Amniotic epithelial cell (primary cell): ENCODE measurements around the gene RBFOX2.

Experiments
- DNase-seq: peaks from one replicate; pipeline ENCODE4 v3.0.0-alpha.2; 2010; ENCODE audit warnings: low read depth

RBFOX2 gene

DNA sequence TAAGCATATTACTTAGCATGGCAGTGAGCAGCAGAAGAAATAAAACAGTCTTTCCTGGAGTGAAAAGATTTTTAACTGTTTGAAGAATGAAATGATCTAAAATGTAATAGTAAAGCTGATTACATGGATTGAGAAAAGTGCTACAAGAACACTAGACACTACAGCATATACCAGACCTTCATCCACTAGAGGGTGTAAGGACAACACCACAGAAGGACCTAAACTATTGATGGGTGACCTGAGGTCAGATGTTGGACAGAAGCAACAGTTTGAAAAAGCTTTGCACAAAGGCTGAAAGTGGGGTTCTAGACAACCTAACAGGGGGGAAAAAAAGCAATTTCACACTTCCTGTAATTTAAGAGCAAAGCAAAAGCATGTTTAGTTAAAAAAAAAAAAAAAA, 97.7 kb downstream of the RBFOX2 start:
- peak; percentile 82 for DNase-seq

DNA sequence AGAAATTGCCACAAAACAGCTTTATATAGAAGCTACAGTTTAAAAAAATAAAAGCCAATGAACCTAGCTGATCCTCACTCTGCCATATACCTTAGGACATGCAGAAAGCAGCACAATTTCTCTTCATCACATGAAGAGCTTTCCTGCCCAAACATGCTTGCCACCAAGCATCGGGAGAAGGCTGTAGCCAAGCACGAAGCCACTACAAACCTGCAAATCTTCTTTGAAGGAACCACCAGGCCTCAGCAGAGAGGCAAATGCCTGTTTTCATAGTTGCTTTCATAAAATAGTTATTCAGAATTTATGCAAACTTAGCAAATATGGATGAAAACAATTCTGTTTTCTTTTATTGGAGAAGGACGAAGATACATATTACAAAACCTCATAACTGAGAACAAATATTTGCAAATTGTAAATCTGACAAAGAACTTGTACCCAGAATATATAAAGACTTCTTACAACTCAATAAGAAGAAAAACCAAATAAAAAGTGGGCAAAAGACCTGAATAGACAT, 100.3 kb downstream of the RBFOX2 start:
- DNase-seq = no peak

DNA sequence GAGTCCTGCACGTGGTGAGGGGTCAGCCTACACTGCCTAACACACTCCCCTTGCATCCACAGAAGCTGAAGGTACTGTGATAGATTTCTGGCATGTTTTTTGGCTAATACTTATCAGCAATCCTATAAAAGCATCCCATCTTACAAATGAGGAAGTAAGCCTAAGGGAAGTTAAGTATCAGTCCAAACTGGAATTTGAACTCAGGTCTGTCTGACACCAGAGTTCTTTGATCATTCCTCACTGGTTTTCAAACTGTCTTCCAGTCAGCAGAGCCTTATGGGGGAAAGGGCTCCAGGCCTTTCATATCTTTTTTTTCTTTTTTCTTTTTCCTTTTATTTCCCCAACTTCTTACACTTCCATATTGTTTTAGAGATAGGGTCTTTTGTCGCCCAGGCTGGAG, 105.6 kb downstream of the RBFOX2 start:
- no peak for DNase-seq

DNA sequence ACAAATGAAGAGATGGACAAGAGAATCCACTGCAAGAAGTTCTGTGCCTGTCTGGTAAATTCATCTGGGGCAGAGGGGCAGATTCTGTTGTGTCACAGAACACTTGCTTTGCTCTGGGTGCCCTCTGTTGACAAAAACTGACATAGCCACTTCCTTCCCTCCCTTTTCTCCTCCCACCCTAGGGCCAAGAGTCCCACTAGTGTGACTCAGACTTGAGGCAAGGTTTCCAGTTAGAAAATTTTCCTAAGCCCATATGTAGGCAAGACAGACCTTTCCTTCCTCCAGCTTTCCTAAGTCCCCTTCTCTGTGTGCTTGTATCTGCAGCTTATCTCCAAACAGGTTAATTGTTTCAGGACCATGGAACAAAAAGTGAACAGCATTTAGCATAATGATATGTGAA, 106.8 kb downstream of the RBFOX2 start:
- peak; percentile 90 for DNase-seq

DNA sequence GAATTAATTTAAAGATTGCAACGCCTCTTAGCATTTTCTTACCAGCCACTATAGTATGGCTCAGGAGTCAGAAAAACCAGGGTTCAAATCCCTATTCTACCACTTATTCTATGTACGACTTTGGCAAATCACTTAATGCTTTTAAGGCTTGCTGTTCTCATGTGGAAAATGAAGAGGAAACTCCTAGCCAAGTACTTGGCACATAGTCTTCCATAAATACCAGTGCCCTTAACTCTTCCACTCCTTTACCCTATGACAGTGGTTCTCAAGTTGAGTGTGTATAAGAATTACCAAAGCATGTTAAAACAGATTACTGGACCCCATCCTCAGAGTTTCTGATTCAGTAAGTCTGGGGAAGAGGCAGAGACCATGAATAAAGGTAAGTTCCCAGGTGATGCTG, 107.6 kb downstream of the RBFOX2 start:
- DNase-seq = no peak

DNA sequence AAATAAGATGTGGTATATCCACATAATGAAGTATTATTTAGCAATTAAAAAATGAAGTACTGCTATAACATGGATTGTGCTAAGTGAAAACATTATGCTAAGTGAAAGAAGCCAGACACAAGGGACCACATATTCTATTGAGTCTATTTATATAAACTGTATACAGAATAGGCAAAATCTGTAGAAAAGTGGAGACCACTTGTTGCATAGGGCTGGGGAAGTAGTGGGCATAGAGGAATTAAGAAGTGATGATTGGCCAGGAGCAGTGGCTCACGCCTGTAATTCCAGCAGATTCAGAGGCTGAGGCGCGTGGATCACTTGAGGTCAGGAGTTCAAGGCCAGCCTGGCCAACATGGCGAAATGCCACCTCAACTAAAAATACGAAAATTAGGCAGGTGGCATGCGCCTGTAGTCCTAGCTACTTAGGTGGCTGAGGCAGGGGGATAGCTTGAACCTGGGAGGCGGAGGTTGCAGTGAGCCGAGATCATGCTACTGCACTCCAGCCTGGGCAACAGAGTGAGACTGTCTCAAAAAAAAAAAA, 109.6 kb downstream of the RBFOX2 start:
- no peak for DNase-seq

DNA sequence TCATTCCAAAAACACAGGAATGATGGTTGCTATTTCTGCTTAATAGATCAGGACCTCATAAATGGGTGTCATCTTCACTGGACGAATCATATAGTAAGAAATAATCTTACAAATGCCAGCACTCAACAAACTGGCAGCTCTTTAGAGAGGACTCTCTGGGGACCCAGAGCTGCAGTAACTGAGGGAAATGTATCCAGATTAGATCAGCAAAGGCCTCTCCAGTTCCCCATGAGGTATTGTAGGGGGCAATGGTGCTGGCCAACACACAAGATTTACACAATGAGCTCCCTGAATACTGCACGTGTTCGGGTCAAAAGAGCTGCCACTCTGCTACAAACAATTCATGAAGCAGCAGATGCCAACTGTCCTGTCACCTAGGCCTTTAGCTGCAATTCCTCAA, 110.2 kb downstream of the RBFOX2 start:
- DNase-seq = no peak

DNA sequence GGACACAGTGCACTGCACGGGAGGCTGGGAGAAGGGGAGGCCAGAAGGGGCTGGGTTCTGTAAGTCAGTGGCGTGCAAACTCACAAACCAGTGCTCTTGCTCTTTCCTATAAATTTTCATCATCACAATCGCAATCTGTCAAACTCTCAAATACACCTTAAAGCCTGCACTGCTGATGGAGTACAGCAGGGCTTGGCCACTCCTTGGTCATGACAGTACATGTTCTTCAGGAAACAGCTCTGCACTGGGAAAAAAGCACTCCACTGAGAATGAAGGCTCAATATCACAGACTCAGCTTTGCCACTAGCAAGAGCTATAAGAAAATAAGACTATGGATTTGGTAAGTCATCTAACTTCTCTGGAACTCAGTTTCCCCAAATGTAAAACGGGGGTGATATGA, 111.0 kb downstream of the RBFOX2 start:
- no peak for DNase-seq

DNA sequence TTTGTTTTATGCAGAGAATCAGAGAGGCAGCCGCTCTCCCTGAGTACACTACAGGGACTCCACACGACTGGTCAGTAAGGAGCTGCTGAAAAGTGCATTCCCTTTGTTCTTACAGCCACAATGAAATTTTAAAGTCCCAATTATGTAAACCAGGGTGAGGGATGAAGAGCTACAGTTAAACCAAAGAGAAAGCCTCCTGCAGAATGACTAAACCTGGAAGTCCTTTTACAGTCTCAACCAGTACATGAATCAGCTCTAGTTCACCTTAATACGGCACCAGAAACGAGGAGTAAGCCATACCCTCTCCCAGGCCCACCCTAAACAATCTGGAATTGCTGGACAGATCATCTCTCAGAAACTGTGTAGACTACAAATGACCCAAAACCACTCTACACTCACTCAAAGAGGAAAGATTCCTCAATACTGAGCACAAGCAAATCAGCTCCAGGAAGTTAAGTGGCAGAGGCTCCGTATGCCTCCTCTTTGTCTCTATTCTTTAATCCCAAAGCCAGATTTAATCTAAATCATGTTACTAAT, 113.1 kb downstream of the RBFOX2 start:
- DNase-seq = peak; percentile 29

DNA sequence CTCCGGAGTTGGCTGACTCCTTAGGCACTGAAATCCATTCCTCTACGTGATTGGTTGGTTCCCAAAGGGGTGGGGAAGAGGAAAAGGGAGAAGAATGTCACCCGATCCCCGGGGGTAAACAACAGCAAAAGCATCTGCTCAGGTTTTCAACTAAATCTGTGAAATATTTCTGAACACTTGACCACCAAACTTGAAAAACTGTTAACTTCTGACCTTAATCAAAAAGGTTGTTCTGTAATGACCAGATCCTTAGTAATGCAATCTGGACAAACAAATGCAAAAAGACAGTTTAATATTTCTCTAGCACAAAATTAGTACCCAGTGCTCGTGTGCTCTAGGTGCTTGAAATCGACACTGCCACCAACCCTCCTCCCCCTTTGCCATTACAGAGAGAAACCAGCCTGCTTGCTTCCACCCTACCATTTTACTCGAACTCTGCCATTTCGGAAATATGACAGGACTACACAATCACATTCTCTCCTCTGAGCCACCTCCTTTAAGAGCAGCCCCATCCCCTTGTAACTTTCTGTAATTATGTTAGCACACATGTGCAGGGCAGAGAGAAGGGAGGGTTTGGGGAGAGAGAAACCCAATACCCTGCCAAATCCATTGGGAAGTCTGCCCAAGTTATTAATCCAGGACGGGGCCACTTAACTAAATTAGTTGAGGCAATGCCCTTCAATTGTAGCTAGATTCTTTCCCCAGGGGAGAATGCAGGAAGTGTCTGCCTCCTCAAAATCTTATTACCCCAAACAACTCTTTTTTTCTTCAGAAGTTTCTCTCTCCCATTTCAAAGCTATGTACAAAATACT, 113.8 kb downstream of the RBFOX2 start:
- peak; percentile 90 for DNase-seq

DNA sequence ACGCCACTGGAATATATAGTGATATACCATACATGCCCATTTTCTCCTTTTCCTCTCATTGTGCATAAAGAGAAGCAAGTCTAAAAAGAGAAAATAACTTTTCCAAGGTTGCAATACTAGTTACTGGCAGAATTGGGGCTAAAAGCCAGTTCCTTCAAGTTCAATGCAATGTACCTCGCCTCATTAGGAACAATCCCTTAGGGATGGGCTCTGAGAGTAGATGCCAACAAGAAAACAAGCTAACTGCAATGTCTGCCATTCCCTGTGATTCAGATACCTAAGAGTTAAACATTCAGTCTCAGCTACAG, 114.3 kb downstream of the RBFOX2 start:
- DNase-seq = no peak

DNA sequence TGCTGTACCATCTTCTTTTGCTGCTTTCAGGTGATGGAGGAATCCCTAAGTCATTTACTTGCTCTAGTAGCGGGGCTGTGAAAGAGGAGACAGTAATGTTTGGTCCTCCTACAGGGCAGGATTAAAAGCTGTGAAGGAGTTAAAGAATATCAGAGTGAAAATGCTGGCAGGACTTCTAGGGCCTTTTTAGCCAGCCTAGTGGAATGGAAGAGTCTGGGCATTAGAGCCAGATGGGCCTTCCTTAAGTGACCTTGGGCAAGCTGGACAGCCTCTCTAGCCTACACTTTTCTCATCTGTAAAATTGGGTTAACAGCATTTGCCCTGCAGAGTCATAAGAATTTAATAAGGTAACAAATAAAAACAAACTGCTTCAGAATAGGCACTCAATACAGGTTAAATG, 114.7 kb downstream of the RBFOX2 start:
- no peak for DNase-seq

DNA sequence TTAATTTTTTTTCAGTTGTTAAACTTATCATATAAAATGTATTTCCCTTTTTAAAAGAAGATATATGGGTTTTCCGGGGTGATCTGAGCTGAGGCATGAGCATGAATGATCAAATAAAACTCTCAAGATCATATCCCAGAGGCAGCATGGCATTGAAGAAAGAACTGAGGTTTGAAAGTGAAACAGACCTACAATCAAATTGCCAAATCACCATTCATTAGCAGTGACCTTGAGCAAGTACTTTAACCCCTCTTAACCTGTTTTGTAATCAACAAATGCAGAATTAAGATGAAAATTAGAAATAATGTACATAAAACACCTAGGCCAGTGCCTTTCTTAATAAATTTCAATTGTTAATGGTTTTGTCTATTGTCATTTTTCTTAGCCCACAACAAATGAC, 116.0 kb downstream of the RBFOX2 start:
- DNase-seq = peak; percentile 58

DNA sequence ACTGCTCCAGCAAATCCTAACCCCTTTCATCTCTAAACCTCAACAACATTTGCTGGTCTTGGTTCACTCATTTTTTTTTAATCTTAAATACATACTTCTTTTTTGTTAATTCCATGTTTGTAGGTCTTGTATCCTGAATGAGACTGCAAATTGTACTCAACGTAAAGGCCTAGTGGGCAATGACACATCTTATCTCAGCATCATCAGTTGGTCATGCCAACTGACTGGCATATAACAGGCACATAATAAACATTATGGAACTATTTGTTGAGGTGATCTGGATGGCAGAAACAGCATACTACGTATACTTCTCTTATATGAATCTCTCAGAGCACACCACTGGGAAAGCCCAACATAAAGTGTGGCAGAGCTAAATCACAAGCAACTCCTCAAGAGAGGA, 116.7 kb downstream of the RBFOX2 start:
- DNase-seq = no peak

DNA sequence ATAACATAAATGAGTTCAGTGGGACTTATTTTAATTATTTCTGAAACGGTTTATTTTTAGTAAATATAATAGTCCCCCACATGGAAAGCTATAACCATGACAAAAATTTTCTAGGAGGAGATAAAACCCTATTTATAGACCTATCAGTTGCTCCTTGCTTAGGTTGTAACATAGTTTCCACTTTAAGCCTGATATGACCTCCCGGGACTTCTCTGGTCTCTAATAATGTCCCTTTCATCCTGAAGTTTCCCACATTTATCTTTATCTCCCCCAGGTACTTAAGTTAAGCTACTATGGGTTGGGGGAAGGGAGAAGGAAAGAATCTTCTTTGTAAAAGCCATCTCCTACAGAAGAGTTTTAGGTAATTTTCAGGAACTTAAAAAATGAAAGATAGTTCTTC, 117.7 kb downstream of the RBFOX2 start:
- no peak for DNase-seq

DNA sequence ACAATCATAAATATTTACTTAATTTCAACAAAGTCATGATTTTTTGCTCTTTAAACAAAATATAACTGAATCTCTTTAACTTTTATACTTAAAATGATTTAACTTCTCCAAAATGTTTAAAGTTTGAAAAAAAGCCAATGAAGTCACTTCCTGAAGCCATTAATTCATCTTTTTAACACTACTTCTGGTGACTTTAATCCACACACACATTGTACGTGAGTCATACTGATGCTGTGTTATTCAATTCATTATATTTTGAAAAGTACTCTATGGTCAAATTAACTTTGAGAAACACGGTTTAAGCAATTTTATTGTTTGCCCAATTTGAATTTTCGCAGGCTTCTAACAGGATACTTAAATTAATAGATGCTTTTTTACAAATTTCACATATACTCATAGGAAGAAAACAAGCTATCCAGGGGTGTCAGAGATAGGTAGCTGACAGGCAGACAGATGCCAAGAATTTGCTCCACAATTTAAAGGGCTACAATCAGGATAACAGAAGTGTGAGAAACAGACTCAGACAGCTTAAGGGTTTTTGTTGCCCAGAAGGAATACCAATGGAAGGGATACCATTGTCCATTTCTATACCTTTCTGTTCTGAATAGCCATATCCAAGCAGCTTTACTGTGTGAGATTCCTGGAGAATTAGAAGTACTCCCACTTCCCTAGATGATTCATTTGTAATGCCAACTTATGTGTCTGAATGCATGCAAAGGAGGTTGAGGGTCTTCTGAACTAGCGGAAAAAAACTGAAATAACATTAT, 118.4 kb downstream of the RBFOX2 start:
- DNase-seq = no peak

DNA sequence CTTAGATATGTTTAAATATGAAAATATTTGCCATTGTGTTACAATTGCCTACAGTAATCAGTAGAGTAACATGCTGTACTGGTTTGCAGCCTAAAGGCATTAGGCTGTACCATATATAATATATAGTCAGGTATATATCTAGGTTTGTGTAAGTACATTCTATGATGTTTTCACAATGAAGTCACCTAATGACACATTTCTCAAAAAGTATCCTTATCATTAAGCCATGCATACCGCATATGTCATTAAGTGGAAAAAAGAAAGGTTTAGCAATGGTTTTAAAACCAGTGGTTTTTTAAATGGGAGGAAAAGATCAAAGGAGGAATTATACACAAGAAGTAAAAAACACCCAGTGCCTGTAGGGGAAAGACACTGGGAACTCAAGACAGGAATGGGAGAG, 122.7 kb downstream of the RBFOX2 start:
- DNase-seq = peak; percentile 50

DNA sequence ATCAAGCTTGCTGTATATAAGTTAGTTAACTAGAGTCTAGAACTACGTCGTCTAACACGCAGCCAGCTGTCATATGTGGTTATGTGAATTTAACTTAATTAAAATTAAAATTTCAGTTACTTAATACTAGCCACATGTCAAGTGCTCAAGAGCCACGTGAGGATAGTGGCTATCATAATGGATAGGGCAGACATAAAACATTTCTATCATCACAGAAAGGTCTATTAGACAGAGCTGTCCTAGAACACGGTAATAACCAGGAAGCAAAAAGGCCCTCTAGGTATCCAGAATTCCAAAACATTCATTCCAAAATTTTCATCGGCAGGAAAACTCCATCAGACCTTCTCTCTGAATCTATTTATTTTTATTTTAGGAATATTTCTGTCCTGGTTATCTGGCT, 123.9 kb downstream of the RBFOX2 start:
- no peak for DNase-seq

DNA sequence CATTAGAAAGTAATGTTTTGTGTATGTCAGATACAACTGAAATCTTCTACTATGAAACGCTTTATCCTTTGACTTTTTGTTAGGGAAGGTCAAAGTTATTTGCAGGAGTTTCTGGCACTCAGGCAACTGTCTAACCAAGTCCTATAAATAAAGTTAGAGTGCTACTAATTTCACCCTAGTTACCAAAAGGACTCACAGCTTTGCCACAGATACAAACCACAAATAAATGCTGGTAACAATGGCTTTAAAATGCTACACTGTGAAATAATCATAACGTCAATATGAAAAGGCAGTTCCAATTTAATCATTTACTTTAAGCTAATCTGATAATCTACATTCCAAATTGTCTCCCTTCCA, 124.3 kb downstream of the RBFOX2 start:
- no peak for DNase-seq

DNA sequence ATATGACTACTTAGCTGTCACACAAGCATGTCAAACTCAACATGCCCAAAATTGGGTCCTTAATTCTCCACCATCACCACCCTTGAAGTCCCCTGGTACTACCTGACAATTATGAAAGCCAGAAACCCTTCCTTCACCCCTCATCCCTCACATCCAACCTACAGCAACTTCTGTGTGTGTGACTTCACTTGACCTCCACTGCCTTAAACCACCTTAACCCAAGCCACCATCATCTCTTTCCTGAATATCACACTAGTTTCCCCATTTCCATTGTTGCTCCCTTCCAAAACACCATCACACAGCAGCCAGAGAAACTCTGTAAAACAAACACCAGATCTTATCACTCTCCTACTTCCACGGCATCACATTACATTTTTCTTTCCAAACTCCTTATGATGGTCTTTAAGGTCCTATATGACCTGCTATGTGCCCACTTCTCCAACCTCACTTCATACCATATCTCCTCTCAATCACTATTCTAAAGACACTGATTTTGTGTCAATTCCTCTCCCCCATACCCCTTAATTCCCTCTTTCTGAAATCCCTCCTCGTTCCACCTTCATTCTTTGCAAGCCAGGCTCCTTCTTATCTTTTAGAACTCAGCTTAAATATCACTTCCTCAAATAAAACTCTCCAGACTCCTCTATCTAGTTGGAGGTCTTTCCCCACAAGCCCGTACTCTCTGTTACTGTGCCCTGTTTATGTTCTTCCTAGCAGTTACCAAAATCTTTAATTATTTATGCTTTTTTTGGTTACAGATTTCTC, 124.9 kb downstream of the RBFOX2 start:
- no peak for DNase-seq

DNA sequence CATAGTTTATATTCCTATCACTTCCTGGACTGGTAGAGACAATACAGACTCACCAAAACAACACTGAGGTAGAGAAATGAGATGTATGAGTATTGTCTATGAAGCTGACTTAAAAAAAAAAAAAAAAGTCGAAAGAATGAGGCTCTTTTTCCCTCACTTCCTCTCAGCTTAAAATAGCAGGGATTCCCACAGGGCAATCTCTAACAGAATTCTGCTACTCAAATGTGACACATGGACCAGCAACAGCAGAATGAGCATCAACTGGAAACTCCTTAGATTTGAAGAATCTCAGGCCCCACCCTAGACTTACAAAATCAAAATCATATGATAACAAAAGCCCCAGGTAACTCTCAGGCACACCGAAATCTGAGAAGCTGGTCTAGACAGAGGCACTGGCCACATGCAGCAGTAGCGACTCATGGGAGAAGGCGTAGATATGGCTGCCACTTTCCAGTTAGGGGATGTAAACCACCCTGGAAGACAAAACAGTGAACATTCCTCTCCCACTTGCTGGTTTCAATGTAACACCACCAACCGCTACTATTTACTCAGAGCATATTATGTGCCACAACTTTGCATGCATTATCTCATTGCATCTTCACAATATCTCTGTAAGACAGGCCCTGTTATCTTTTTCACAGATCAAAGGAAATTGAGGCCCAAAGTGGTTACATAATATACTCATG, 128.0 kb downstream of the RBFOX2 start:
- peak; percentile 71 for DNase-seq

DNA sequence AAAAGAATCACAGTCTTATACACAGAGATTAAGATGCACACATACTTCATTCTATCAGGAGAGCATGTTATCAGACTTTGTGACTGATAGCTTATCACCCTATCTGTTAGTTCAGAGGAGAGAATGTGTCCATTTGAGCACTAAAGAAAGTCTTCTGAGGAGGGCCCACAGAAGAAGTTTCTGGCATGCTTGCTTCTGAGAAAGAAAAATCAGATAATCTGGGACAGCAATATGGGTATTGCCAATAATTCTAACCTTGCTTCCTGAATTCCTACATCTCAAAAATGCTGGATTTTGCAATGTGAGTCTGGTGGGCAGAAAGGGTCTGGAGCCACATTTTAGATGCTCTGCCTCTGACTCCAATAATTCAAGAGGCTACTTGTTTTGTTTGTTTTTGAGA, 128.9 kb downstream of the RBFOX2 start:
- no peak for DNase-seq
